HepG2 (cell line): ENCODE results near the gene LZTR1. TPM values are rescaled to one million over a fixed set of nuclear protein-coding genes. Genes with fewer than 3 reads are reported as not detected.

Experiments
- CTCF ChIP-seq: sonication (generic); formaldehyde crosslinking; IDR thresholded peaks from 2 replicates; pipeline ENCODE4 v1.5.0; 2020; ENCODE audit warnings: mild to moderate bottlenecking, missing genetic modification reagents, moderate library complexity
- HOMEZ ChIP-seq: IDR thresholded peaks from 2 replicates; pipeline ENCODE4 v1.6.1; 2016; ENCODE audit warnings: low read depth
- IRF2 ChIP-seq: IDR thresholded peaks from 2 replicates; pipeline ENCODE4 v1.6.1; 2018; ENCODE audit warnings: missing genetic modification reagents, missing compliant biosample characterization
- KDM6A ChIP-seq: IDR thresholded peaks from 2 replicates; pipeline ENCODE4 v1.6.1; 2016; ENCODE audit warnings: low read depth
- LRRFIP1 ChIP-seq: sonication (generic); formaldehyde crosslinking; conservative IDR thresholded peaks from 2 replicates; pipeline ENCODE4 v1.4.0; 2020; ENCODE audit warnings: missing genetic modification reagents
- MED1 ChIP-seq: sonication (generic); formaldehyde crosslinking; IDR thresholded peaks from 2 replicates; pipeline ENCODE4 v1.4.0; 2020; ENCODE audit warnings: missing genetic modification reagents
- NFKBIZ ChIP-seq: IDR thresholded peaks from 2 replicates; pipeline ENCODE4 v1.6.1; 2018; ENCODE audit warnings: missing genetic modification reagents, missing compliant biosample characterization
- NFYB ChIP-seq: sonication (generic); formaldehyde crosslinking; IDR thresholded peaks from 2 replicates; pipeline ENCODE4 v1.4.0; 2020; ENCODE audit warnings: missing genetic modification reagents
- RBM39 ChIP-seq: fragments of 200-400 bp; formaldehyde crosslinking; IDR thresholded peaks from one replicate; pipeline ENCODE4 v1.6.1; 2018; ENCODE audit warnings: antibody characterized with exemption, mild to moderate bottlenecking, low read depth, low read length; ENCODE audit not compliant: poor library complexity, severe bottlenecking
- SKI ChIP-seq: fragments of 450-650 bp; IDR thresholded peaks from one replicate; pipeline ENCODE4 v1.6.1; 2018; ENCODE audit warnings: mild to moderate bottlenecking; ENCODE audit not compliant: partially characterized antibody
- STAG1 ChIP-seq: sonication (generic); formaldehyde crosslinking; IDR thresholded peaks from 2 replicates; pipeline ENCODE4 v1.4.0; 2020; ENCODE audit warnings: missing genetic modification reagents
- TBX3 ChIP-seq: fragments of 450-650 bp; IDR thresholded peaks from 2 replicates; pipeline ENCODE4 v1.6.1; 2017; ENCODE audit warnings: antibody characterized with exemption, mild to moderate bottlenecking, inconsistent platforms, borderline replicate concordance
- TCF12 ChIP-seq, 2 experiments: fragments of 450-650 bp in 1 of 2; sonication (generic) in 1 of 2; formaldehyde crosslinking in 1 of 2; IDR thresholded peaks; 2 replicates each; pipeline versions ENCODE4 v1.6.1 to v1.8.0; 2017 to 2022; ENCODE audit warnings: antibody characterized with exemption in 1 of 2, mild to moderate bottlenecking in 1 of 2, missing genetic modification reagents in 1 of 2, moderate library complexity in 1 of 2
- ZBTB7A ChIP-seq: sonication (generic); formaldehyde crosslinking; IDR thresholded peaks from 2 replicates; pipeline ENCODE4 v1.8.0; 2022; ENCODE audit warnings: mild to moderate bottlenecking, missing genetic modification reagents
- ZNF333 ChIP-seq: sonication (generic); formaldehyde crosslinking; IDR thresholded peaks from 2 replicates; pipeline ENCODE4 v1.4.0; 2020; ENCODE audit warnings: mild to moderate bottlenecking, missing genetic modification reagents, borderline replicate concordance
- ZNF33B ChIP-seq: sonication (generic); formaldehyde crosslinking; IDR thresholded peaks from 2 replicates; pipeline ENCODE4 v1.5.1; 2020; ENCODE audit warnings: mild to moderate bottlenecking, missing genetic modification reagents
- ZNF496 ChIP-seq: sonication (generic); formaldehyde crosslinking; IDR thresholded peaks from 2 replicates; pipeline ENCODE4 v1.8.1; 2023; ENCODE audit warnings: mild to moderate bottlenecking, moderate library complexity, missing genetic modification reagents; ENCODE audit not compliant: insufficient replicate concordance
- ZNF576 ChIP-seq: sonication (generic); formaldehyde crosslinking; IDR thresholded peaks from 2 replicates; pipeline ENCODE4 v1.4.0; 2020; ENCODE audit warnings: mild to moderate bottlenecking, missing genetic modification reagents
- ZNF577 ChIP-seq: sonication (generic); formaldehyde crosslinking; IDR thresholded peaks from 2 replicates; pipeline ENCODE4 v1.4.0; 2020; ENCODE audit warnings: mild to moderate bottlenecking, low read depth, missing genetic modification reagents, borderline replicate concordance
- ZNF670 ChIP-seq: sonication (generic); formaldehyde crosslinking; IDR thresholded peaks from 2 replicates; pipeline ENCODE4 v1.8.0; 2022; ENCODE audit warnings: mild to moderate bottlenecking, missing genetic modification reagents, borderline replicate concordance
- ZNF782 ChIP-seq: sonication (generic); formaldehyde crosslinking; IDR thresholded peaks from 2 replicates; pipeline ENCODE4 v1.4.0; 2020; ENCODE audit warnings: missing genetic modification reagents, mild to moderate bottlenecking, borderline replicate concordance
- ZNF788 ChIP-seq: sonication (generic); formaldehyde crosslinking; IDR thresholded peaks from 2 replicates; pipeline ENCODE4 v1.5.0; 2020; ENCODE audit warnings: mild to moderate bottlenecking, missing genetic modification reagents, borderline replicate concordance
- ZSCAN25 ChIP-seq: sonication (generic); formaldehyde crosslinking; IDR thresholded peaks from 2 replicates; pipeline ENCODE4 v1.8.0; 2022; ENCODE audit warnings: mild to moderate bottlenecking, missing genetic modification reagents
- polyA plus RNA-seq, 8 experiments: library from polyadenylated mRNA; depleted of rRNA in 3 of 8; stranded (reverse) in 7 of 8; unstranded in 1 of 8; fragments of >200 nt; fragmentation: Illumina TruSeq in 4 of 8; extraction: Trizol in 4 of 8; gene quantifications; 2 replicates each; pipeline versions ENCODE4 v1.2.1 to v1.2.3, GENCODE V29; 2011 to 2016; ENCODE audit warnings: low read depth in 4 of 8, missing spikeins in 1 of 8, mixed read lengths in 1 of 8; ENCODE audit not compliant: insufficient read depth in 1 of 8
- total RNA-seq, 5 experiments: library from RNA; depleted of rRNA; stranded (reverse); fragments of >200 nt; fragmentation: Illumina TruSeq; extraction: Trizol; gene quantifications; 2 replicates each; pipeline ENCODE4 v1.2.3, GENCODE V29; 2016; ENCODE audit warnings: low read depth in 1 of 5

The LZTR1 gene
- total and polyA plus RNA-seq, 2 of the 13 experiments (the other 11 are each of a cell fraction or from before 2014, with no cell fraction given) = 21.8 to 22.4 TPM

DNA sequence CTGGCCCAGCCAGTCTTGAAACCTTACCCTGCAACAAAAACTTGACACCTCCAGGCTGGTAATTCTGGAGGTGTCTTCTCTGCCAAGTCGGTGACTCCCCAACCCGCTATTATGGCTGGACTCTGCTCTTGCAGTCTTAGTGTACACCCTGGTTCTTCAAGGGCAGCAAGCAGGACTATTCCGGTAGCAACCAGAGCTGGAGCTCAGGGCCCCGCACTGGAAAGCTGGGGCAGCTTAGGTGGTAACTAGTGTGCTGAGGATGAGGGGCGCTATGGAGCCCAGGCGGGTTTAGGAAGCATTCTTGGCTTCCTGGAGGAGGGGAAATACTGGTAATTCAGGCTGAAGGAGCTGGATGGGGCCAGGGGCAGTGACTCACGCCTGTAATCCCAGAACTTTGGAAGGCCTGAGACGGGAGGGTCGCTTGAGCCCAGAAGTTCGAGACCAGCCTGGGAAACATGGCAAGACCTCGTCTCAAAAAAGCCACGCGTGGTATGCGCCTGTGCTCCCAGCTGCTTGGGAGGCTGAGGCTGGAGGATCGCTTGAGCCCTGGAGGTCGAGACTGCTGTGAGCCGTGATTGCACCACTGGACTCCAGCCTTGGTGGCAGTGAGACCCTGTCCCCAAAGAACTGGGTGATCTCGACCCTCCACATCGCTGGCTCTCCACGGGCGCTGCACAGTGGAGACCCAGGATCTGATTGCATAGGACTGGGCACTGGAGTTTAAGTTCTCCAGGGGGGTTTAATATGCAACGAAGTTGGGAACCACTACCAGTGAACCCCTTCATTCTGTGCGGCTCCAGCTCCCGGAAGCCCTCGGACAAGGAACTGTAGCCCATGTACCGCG, 25.6 kb upstream of the LZTR1 start (continued):
- TF ChIP-seq ZNF496 (CRISPR knock-in tag) = no peak
- TF ChIP-seq ZSCAN25 = 0 out of 2 replicates have a peak, but pooled peaks have one; percentile 22
- peak; percentile 33 for TF ChIP-seq RBM39
- TF ChIP-seq KDM6A (CRISPR knock-in tag) = no peak
- TF ChIP-seq CTCF (CRISPR knock-in tag) = peak; percentile 73
- TF ChIP-seq MED1 (CRISPR knock-in tag) = 0 out of 2 replicates have a peak, but pooled peaks have one; percentile 38
- TF ChIP-seq ZNF670 (CRISPR knock-in tag) = peak; percentile 22; the same call in 1 of the 2 replicates
- no peak for TF ChIP-seq NFKBIZ
- TF ChIP-seq TCF12 (IDR thresholded peaks at IDR 0.05) = no peak
- TF ChIP-seq TCF12 (CRISPR knock-in tag; IDR thresholded peaks at IDR 0.05) = 0 out of 2 replicates have a peak, but pooled peaks have one; percentile 11
- no peak for TF ChIP-seq ZNF33B (CRISPR knock-in tag)
- no peak for TF ChIP-seq SKI
- no peak for TF ChIP-seq LRRFIP1 (CRISPR knock-in tag)
- TF ChIP-seq HOMEZ (CRISPR knock-in tag) = no peak
- no peak for TF ChIP-seq ZNF333 (CRISPR knock-in tag)
- no peak for TF ChIP-seq IRF2 (CRISPR knock-in tag)
- TF ChIP-seq ZNF788 (CRISPR knock-in tag) = 0 out of 2 replicates have a peak, but pooled peaks have one; percentile 15
- no peak for TF ChIP-seq ZNF576 (CRISPR knock-in tag)
- peak; percentile 35; the same call in 1 of the 2 replicates for TF ChIP-seq ZBTB7A (CRISPR knock-in tag)
- no peak for TF ChIP-seq NFYB (CRISPR knock-in tag)
- TF ChIP-seq STAG1 (CRISPR knock-in tag) = no peak; the same call in none of the 2 replicates
- TF ChIP-seq TBX3 = no peak
- no peak for TF ChIP-seq ZNF782 (CRISPR knock-in tag)
- no peak for TF ChIP-seq ZNF577 (CRISPR knock-in tag)
